Peyer's patch (tissue), 4 donors: ENCODE results near the gene TLX2. TPM values are rescaled to one million over a fixed set of nuclear protein-coding genes. Genes with fewer than 3 reads are reported as not detected.
"Not testable (repeated sequence)": the region's sequence is repeated elsewhere in the genome, so short reads cannot be mapped to it uniquely, and the experiment has no call there.

Experiments used
- DNase-seq, 3 donors: peaks; one replicate each; pipeline ENCODE4 v3.0.0-alpha.2; 2017 to 2019
- H3K27ac ChIP-seq, 4 donors: fragments of 200-600 bp; sonication (generic); one replicate each; pipeline ENCODE4 v1.5.1; 2016 to 2019
- H3K27me3 ChIP-seq, 2 donors: fragments of 200-600 bp; sonication (generic); one replicate each; pipeline ENCODE4 v1.5.1; 2019
- H3K36me3 ChIP-seq, 3 donors: fragments of 200-600 bp; sonication (generic); one replicate each; pipeline ENCODE4 v1.5.1; 2016 to 2019
- H3K4me1 ChIP-seq, 4 donors: fragments of 200-600 bp; sonication (generic); one replicate each; pipeline ENCODE4 v1.5.1; 2016 to 2019
- H3K4me3 ChIP-seq, 4 donors: fragments of 200-600 bp; sonication (generic); 1 replicate in 3 of 4; 2 replicates in 1 of 4; pipeline ENCODE4 v1.5.1; 2016 to 2019; ENCODE audit warnings: mild to moderate bottlenecking in 1 of 4
- H3K9me3 ChIP-seq, 4 donors: fragments of 200-600 bp; sonication (generic); one replicate each; pipeline ENCODE4 v1.5.1; 2016 to 2019; ENCODE audit warnings: mild to moderate bottlenecking in 1 of 4
- POLR2A ChIP-seq, 2 donors: fragments of 450-650 bp; IDR thresholded peaks; one replicate each; pipeline ENCODE4 v1.5.1; 2017; ENCODE audit warnings: antibody characterized with exemption in 2 of 2, mild to moderate bottlenecking in 2 of 2, moderate library complexity in 2 of 2
- total RNA-seq, 4 donors: library from RNA; depleted of rRNA; stranded (reverse); fragments of >200 nt; gene quantifications; one replicate each; pipeline ENCODE4 v1.1.0, GENCODE V29; 2016
- TF ChIP-seq, protein P1 (sequence below), 6 experiments: fragments of 450-650 bp in 4 of 6; fragments of 200-600 bp in 2 of 6; sonication (generic) in 1 of 6; IDR thresholded peaks; one replicate each; pipeline ENCODE4 v1.5.1; 2017 to 2019; ENCODE audit warnings: antibody characterized with exemption in 6 of 6, mild to moderate bottlenecking in 3 of 6, moderate library complexity in 1 of 6

The TLX2 gene
- total RNA-seq, 4 donors from 2014 or later: 0.53 to 1.7 (median 1.7) TPM; not detected in 1

DNA sequence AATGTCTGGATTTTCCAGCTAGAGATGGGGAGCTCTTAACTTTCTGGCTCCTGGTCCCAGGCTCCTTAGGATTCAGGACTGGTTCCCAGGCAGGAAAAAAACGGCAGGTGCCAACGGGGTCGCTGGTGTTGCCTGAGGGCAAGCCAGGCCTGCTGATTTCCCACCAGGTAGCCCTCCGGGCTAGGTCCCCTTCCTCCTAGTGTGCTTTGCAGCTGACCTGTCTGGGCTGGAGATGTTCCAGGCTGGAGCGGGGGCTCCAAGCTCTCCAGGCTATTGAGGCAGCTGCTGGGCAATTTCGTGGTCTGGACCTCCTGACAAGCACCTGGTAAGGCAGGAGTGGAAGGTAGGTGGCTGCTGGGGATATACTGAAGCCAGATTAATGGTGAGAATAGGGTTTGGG is 39.8 kb upstream of the TLX2 start:
- Histone ChIP-seq H3K4me1 (peaks cover 2 to 29% (median 7%) of the 10 kb centered on the region in 4 donors), H3K27me3 (no peaks in the 10 kb centered on the region), H3K27ac (no peak overlapping the region), H3K9me3 (no peaks in the 10 kb centered on the region), H3K4me3 (no peak overlapping the region), H3K36me3 (peaks cover 0 to 35% (median 0%) of the 10 kb centered on the region in 3 donors)
- TF ChIP-seq, protein P1, sequence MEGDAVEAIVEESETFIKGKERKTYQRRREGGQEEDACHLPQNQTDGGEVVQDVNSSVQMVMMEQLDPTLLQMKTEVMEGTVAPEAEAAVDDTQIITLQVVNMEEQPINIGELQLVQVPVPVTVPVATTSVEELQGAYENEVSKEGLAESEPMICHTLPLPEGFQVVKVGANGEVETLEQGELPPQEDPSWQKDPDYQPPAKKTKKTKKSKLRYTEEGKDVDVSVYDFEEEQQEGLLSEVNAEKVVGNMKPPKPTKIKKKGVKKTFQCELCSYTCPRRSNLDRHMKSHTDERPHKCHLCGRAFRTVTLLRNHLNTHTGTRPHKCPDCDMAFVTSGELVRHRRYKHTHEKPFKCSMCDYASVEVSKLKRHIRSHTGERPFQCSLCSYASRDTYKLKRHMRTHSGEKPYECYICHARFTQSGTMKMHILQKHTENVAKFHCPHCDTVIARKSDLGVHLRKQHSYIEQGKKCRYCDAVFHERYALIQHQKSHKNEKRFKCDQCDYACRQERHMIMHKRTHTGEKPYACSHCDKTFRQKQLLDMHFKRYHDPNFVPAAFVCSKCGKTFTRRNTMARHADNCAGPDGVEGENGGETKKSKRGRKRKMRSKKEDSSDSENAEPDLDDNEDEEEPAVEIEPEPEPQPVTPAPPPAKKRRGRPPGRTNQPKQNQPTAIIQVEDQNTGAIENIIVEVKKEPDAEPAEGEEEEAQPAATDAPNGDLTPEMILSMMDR (IDR thresholded peaks at IDR 0.05): no peak
- TF ChIP-seq POLR2A (IDR thresholded peaks at IDR 0.05): no peak
- peak in 1 of 3 donors; percentile 47 for DNase-seq

DNA sequence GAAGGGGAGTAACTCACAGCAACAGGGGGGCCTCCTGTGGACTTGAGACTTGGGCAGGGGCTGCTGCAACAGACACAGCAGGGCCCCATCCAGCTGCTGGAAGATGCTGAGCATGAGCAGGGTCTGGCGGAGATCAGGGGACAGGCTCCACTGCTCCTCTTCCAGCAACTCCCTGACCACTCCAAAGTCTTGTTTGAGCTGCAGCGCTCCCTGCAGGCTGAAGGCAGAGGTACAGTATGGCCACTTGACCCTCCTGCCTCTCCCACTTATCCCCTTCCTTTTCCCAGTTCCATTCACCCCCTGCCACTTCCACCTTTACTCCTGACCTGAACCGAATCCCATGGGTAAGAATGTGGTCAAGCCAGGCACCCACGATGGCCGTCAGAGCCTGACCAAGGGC is 39.4 kb upstream of the TLX2 start:
- H3K36me3 ChIP-seq: peaks cover 0 to 39% (median 0%) of the 10 kb centered on the region in 3 donors

DNA sequence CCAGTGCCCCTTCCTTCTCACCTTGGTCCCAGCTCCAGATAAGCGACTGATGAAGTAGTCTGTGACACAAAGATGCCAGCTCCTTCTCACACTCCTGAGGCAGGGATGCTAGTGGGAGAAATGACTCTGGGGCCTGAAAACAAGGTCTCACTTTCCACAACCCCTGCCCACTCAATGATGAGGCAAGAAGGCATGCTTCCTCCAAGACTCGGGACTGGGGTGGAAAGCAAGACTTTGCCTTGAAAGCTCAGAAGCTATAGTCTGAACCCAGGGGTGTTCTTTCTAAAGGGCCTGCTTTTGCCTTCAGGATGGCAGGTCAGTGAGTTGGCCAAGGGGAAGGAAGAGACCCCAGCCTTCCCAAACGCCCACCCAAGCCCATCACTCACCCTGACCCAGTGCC is 32.8 kb upstream of the TLX2 start:
- no peaks in the 10 kb centered on the region for H3K9me3 ChIP-seq
- no peak for DNase-seq
- H3K27me3 ChIP-seq: no peaks in the 10 kb centered on the region
- H3K36me3 ChIP-seq: peaks cover 0 to 47% (median 0%) of the 10 kb centered on the region in 3 donors
- H3K4me1 ChIP-seq: peaks cover 0 to 40% (median 13%) of the 10 kb centered on the region in 4 donors
- peak overlapping the region; percentile 77 to 87 (median 80) for H3K4me3 ChIP-seq
- peak overlapping the region in 2 of 4 donors; percentile 93 for H3K27ac ChIP-seq
- TF ChIP-seq POLR2A (IDR thresholded peaks at IDR 0.05): no peak
- TF ChIP-seq, protein P1 (IDR thresholded peaks at IDR 0.05): no peak

More for the DNA sequence above, 39.4 kb upstream of the TLX2 start:
- no peak overlapping the region for H3K4me3 ChIP-seq
- H3K4me1 ChIP-seq: peaks cover 2 to 33% (median 7%) of the 10 kb centered on the region in 4 donors
- peak in 1 of 3 donors; percentile 47 for DNase-seq
- no peaks in the 10 kb centered on the region for H3K27me3 ChIP-seq
- TF ChIP-seq POLR2A (IDR thresholded peaks at IDR 0.05): no peak
- TF ChIP-seq, protein P1 (IDR thresholded peaks at IDR 0.05): peak in 1 of 6 experiments; percentile 23
- no peaks in the 10 kb centered on the region for H3K9me3 ChIP-seq
- no peak overlapping the region for H3K27ac ChIP-seq

DNA sequence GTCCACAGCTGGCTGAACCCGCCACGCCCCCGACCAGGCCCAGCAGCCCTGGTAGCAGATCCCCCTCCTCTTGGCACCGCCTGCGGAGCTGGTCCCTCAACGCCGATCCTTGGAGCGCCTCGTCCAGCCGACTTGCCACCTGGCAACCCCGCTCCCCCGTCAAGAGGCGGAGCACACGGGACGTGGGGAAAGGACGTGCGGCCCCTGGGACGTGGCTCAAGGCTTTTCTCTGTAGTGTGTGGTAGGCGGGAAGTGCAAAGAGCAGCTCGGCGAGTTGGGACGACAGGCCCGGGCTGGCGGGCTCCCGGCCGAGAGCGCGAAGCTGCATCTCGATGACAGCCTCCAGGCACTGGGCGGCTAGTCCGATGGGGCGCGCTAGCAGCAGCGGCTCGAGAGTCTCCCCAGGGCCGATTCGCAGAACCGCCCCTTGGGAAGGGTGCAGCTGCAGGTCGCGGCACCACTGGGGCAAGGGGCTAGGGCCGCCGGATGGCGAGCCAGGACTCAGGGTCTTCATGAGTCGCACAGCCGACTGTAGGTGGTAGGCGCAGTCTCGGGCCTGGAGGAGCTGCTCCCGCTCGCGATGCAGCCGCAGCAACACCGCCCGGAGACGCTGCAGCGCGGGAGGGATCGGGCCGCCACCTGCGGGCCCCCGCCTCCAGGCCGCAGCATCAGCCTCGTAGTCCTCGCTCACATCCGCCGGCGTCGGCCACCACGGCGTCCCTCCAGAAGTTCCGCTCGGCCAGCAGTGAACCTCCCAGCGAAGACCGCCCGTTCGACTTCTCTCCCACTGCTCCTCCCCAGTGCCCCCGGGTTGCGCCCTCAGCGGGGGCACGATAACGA is 32.1 kb upstream of the TLX2 start:
- H3K4me3 ChIP-seq: peak overlapping the region; percentile 77 to 87 (median 80)
- no peaks in the 10 kb centered on the region for H3K27me3 ChIP-seq
- no peak for TF ChIP-seq POLR2A (IDR thresholded peaks at IDR 0.05)
- TF ChIP-seq, protein P1 (IDR thresholded peaks at IDR 0.05): no peak
- DNase-seq: no peak
- peaks cover 0 to 43% (median 0%) of the 10 kb centered on the region in 3 donors for H3K36me3 ChIP-seq
- H3K27ac ChIP-seq: peak overlapping the region; percentile 86 to 93 (median 92)
- H3K4me1 ChIP-seq: peaks cover 0 to 36% (median 13%) of the 10 kb centered on the region in 4 donors
- no peaks in the 10 kb centered on the region for H3K9me3 ChIP-seq

DNA sequence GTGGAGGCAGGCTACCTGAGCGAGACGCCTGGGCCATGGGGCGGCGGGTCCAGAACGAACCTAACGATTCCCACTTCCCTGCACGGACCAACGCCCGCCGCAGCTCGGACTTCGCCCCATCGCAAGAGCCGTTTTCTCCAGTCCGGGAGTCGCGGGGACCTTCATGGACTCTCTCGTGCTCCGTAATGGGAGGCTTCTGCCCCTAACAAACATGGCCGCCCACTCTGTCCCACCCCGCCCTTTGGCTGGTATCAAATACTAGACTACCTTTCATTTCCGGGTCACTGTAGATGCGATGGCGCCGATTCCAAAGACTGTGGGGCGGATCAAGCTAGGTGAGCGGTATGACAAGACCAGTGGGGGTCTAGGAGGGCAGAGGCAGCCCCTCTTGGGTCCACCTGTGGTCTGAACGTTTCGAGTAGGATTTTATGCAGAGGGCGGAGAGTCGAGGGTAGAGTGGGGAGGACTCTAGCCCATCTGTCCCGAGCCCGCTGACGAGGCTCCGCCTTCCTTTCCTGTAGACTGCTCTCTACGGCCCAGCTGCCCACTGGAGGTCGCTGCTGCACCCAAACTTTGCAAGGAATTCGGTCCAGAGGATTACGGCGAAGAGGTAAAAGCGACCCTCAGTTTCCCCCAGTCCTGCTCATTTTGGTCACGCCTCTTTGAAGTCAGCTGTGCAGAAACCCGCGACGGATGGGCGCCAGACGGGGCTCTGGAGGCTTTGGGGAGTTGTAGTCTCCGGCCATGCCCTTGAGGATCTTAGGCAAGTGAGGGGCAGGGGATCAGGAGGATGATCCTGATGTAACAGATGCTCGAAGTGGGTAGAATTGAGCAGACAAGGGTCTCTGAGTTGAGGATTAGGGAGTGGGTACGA is 31.2 kb upstream of the TLX2 start, which contains the start of the genes CCDC142 and TTC31:
Gene CCDC142, minus strand, starts transcription at position 198 of the 874 bp plus-strand sequence. Its CDS starts 161 bp downstream, at position 37.
Gene TTC31, plus strand, starts transcription at position 281 of the 874 bp plus-strand sequence. Its CDS starts 15 bp downstream, at position 296.
- DNase-seq: peak; percentile 96 to 99 (median 97)
- Histone ChIP-seq H3K4me1 (peaks cover 0 to 31% (median 13%) of the 10 kb centered on the region in 4 donors), H3K27ac (peak within 1 kb of the TSS; percentile 86 to 93 (median 92)), H3K9me3 (no peaks in the 10 kb centered on the region), H3K27me3 (no peaks in the 10 kb centered on the region), H3K36me3 (peaks cover 0 to 44% (median 0%) of the 10 kb centered on the region in 3 donors), H3K4me3 (peak within 1 kb of the TSS; percentile 77 to 87 (median 80))
- peak; percentile 56 to 63 for TF ChIP-seq POLR2A (IDR thresholded peaks at IDR 0.05)
- TF ChIP-seq, protein P1 (IDR thresholded peaks at IDR 0.05): peak; percentile 73 to 94 (median 90)

DNA sequence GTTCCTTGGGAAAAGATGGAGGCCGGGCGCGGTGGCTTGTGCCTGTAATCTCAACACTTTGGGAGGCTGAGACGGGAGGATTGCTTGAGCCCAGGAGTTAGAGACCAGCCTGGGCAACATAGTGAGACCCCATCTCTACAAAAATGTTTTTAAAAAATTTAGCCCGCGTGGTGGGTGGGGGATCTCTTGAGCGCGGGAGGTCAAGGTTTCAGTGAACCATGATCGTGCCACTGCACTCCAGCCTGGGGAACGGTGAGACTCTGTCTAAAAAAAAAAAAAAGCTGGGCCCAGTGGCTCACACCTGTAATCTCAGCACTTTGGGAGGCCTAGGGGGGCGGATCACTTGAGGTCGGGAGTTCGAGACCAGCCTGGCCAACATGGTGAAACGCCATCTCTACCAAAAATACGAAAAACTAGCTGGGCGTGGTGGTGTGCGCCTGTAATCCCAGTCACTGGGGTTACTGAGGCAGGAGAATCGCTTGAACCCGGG is 30.5 kb upstream of the TLX2 start:
- not testable (repeated sequence) for H3K27me3 ChIP-seq, DNase-seq, H3K9me3 ChIP-seq
- H3K4me3 ChIP-seq: peak overlapping the region; percentile 77 to 87 (median 80)
- H3K27ac ChIP-seq: peak overlapping the region in 3 of 4 donors; percentile 86 to 93 (median 92)
- H3K36me3 ChIP-seq: peaks cover 0 to 43% (median 0%) of the 10 kb centered on the region in 3 donors
- peaks cover 3 to 31% (median 13%) of the 10 kb centered on the region in 4 donors for H3K4me1 ChIP-seq
